ENCODE results near the gene ANKRD24.
"Not testable (repeated sequence)": the region's sequence is repeated elsewhere in the genome, so short reads cannot be mapped to it uniquely, and the experiment has no call there.

ANKRD24 gene

GRCh38 chr19:4233282-4233853 lies 50.9 kb downstream of the ANKRD24 start:
- peak; percentile 62 for DNase-seq

DNA sequence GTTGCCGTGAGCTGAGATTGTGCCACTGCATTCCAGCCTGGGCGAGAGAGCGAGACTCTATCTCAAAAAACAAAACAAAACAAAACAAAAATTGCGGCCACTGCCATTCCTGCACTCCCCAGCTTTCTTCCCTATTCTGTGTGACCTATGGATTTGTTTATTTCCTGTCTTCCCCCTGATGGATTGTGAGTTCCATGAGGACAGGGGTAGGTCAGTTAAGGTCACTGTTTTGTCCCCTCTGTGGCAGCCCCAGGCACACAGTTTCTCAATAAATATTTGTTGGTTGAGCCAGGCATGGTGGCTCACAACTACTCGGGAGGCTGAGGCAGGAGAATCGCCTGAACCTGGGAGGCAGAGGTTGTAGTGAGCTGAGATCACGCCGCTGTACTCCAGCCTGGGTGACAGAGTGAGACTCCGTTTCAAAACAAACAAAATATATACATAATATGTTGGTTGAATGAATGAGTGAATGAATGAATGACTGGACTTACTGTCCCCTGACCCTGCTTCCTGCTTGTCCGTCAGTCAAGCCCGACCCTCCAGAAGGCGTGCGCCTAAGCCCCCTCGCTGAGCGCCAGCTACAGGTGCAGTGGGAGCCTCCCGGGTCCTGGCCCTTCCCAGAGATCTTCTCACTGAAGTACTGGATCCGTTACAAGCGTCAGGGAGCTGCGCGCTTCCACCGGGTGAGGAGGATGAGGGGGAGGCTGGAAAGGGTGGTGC lies 51.8 kb downstream of the ANKRD24 start:
- no peak for DNase-seq

- no peak for DNase-seq
These were observed 52.3 kb downstream of the ANKRD24 start for GRCh38 chr19:4234862-4235201.

DNA sequence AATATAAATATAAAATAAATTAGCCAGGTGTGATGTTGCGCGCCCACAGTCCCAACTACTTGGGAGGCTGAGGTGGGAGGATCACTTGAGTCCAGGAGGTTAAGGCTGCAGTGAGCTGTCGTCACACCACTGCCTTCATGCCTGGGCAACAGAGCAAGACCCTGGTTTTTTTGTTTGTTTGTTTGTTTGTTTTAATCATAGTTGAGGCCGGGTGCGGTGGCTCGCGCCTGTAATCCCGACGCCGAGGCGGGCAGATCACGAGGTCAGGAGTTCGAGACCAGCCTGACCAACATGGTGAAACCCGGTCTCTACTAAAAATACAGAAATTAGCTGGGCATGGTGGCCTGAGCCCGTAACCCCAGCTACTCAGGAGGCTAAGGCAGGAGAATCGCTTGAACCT lies 55.0 kb downstream of the ANKRD24 start:
- not testable (repeated sequence) for DNase-seq

GRCh38 chr19:4238831-4239230 lies 56.3 kb downstream of the ANKRD24 start:
- DNase-seq: no peak

GRCh38 chr19:4241824-4242430 lies 59.4 kb downstream of the ANKRD24 start:
- no peak for DNase-seq

DNA sequence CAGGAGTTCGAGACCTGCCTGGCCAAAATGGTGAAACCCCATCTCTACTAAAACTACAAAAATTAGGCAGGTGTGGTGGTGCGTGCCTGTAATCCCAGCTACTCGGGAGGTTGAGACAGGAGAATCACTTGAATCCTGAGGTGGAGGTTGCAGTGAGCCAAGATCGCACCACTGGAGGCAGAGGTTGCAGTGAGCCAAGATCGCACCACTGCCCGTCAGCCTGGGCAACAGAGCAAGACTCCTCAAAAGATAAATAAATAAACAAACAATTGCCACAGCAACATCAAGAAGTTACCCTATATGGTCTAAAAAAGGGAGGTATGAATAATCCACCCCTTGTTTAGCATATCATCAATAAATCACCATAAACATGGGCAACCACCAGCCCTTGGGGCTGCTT lies 63.4 kb downstream of the ANKRD24 start:
- DNase-seq: not testable (repeated sequence)

- peak; percentile 98 for DNase-seq
These were observed 64.5 kb downstream of the ANKRD24 start, which contains the start of gene YJU2 for GRCh38 chr19:4246767-4247593. YJU2 (plus strand) TSS chr19:4247080; CDS start chr19:4247147, 67 bp downstream.

DNA sequence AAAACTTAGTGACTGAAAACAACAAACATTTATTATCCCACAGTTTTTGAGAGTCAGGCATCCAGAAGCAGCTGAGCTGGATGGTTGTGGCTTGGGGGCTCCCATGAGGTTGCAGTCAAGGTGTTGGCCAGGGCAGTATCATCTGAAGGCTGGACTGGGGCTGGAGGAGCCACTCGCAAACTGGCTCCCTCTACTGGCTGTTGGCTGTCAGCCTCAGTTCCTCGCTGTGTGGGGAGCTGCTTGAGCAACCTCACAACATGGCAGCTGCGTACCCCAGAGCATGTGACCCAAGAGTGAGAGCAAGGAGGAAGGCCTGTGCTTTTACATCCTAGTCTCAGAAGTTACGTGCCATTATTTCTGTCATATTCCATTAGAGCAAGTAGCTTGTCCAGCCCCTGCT lies 74.1 kb downstream of the ANKRD24 start:
- no peak for DNase-seq

DNA sequence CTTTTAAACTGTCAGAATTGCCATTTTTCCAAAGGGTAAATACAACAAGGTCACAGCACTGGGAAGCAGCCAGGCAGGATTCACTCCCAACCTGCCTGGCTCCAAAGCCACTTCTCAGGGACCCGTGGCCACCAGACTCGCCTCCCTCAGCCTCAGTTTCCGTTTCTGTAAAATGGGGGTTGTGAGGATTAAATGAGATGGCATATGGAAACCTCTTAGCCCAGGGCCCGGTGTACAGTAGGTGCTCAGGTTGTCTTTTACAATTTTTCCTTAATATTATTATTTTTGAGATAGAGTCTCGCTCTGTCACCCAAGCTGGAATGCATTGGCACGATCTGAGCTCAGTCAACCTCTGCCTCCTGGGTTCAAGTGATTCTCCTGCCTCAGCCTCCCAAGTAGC lies 74.5 kb downstream of the ANKRD24 start:
- no peak for DNase-seq

DNA sequence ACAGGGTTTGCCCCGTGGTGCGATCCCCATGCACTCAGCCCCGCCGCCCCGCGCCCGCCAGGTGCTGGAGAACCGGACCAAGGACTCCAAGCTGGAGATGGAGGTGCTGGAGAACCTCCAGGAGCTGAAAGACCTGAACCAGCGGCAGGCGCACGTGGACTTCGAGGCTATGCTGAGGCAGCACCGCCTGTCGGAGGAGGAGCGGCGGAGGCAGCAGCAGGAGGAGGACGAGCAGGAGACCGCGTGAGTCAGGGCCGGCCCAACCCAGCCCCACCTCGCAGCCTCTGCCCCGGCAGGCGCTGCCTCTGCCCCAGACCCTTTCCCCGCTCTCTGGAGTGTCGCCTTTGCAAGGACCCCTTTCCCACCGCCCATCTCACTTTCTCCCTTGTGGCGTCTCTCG lies 75.7 kb downstream of the ANKRD24 start:
- DNase-seq: no peak

- DNase-seq: no peak
These were observed 78.2 kb downstream of the ANKRD24 start for GRCh38 chr19:4260613-4261191.

- DNase-seq: no peak
These were observed 82.3 kb downstream of the ANKRD24 start for GRCh38 chr19:4264812-4265211.

- DNase-seq: no peak
These were observed 83.9 kb downstream of the ANKRD24 start for GRCh38 chr19:4266253-4267000.

- peak; percentile 56 for DNase-seq
These were observed 84.8 kb downstream of the ANKRD24 start for GRCh38 chr19:4267101-4267900.

GRCh38 chr19:4267901-4268815 lies 85.7 kb downstream of the ANKRD24 start:
- DNase-seq: no peak

- DNase-seq: no peak
These were observed 86.4 kb downstream of the ANKRD24 start for GRCh38 chr19:4268816-4269430.

DNA sequence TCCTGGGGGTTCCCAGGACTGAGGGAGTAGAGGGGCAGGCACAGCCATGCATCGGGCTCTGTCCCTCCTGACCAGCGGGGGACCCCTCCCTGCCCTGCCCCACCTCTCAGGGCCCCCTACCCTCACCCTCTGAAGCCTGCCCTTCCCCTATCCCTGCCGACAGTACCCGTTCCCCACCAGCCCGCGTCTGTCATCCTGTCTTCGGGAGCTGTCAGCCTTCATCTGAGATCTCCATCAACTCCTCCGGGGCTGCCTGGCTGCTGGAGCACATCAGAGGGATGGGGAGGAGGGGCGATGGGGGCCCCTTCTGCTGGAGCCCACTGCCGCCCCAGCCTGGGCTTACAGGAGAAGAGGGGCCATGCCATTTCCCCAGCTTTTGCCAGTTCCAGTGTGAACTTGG lies 90.4 kb downstream of the ANKRD24 start:
- DNase-seq: no peak

DNA sequence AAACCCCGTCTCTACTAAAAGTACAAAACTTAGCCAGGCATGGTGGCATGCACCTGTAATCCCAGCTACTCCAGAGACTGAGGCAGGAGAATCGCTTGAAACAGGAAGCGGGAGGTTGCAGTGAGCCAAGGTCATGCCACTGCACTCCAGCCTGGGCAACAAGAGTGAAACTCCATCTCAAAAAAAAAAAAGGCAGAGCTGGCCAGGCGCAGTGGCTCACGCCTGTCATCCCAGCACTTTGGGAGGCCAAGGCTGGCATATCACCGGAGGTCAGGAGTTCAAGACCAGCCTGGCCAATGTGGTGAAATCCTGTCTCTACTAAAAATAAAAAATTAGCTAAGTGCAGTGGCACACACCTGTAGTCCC lies 91.8 kb downstream of the ANKRD24 start:
- DNase-seq: not testable (repeated sequence)

Data from T-helper 9 cell (primary cell).